ENCODE measurements around the gene PBXIP1. TPM values are rescaled to one million over a fixed set of nuclear protein-coding genes. Genes with fewer than 3 reads are reported as not detected.

Gene PBXIP1
- total RNA-seq, 1 experiment from 2014 or later: 11.3 TPM

DNA sequence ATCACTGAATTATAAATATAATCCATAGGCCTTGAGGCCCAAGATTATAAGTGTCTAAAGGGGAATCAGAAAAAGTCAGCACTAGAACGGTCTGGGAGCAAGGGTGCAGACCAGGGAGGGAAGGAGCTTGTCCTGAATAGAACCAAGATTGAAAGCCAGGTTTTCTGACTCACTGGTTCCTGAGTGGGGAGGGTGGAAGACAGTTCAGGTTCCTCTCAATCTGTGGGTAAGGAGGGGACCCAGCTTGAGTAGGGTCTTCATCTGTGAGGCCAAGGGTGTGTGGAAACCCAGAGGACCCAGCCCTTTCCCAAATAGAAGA lies 38.3 kb upstream of the PBXIP1 start:
- intact Hi-C loops (cut with micrococcal nuclease): no loop called here
- DNase-seq (ENCODE audit: unreplicated experiment): no peak
- ChIA-PET CTCF (interaction anchor here (0.6 to 9.4 kb wide), 14 partner anchors 9 to 500 kb away, joined by 3 to 118 read pairs (median 7); partner anchors contain the start of genes ADAM15, FLAD1, PYGO2 and SHC1), POLR2A (interaction anchor here (0.7 to 41.1 kb wide), 11 partner anchors 10 to 202 kb away, joined by 3 to 1917 read pairs (median 4); partner anchors contain the start of genes ADAM15, CKS1B, FLAD1 and PBXIP1)
- peaks cover 24% of the 10 kb centered on the region for H3K36me3 Mint-ChIP-seq (ENCODE audit: insufficient read depth, unreplicated experiment)
- peaks cover 34% of the 10 kb centered on the region for H3K4me1 Mint-ChIP-seq (ENCODE audit: insufficient read depth, unreplicated experiment)
- H3K9me3 Mint-ChIP-seq (ENCODE audit: unreplicated experiment): no peaks in the 10 kb centered on the region
- TF ChIP-seq, protein P1, sequence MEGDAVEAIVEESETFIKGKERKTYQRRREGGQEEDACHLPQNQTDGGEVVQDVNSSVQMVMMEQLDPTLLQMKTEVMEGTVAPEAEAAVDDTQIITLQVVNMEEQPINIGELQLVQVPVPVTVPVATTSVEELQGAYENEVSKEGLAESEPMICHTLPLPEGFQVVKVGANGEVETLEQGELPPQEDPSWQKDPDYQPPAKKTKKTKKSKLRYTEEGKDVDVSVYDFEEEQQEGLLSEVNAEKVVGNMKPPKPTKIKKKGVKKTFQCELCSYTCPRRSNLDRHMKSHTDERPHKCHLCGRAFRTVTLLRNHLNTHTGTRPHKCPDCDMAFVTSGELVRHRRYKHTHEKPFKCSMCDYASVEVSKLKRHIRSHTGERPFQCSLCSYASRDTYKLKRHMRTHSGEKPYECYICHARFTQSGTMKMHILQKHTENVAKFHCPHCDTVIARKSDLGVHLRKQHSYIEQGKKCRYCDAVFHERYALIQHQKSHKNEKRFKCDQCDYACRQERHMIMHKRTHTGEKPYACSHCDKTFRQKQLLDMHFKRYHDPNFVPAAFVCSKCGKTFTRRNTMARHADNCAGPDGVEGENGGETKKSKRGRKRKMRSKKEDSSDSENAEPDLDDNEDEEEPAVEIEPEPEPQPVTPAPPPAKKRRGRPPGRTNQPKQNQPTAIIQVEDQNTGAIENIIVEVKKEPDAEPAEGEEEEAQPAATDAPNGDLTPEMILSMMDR (IDR thresholded peaks at IDR 0.05; ENCODE audit: unreplicated experiment): no peak
- H3K4me3 Mint-ChIP-seq (ENCODE audit: unreplicated experiment): no peak overlapping the region
- H3K27me3 Mint-ChIP-seq (ENCODE audit: insufficient read depth, unreplicated experiment): no peaks in the 10 kb centered on the region
- no TSS peak for BruUV-seq (replicated peaks)
- H3K27ac Mint-ChIP-seq (ENCODE audit: low read depth, unreplicated experiment): peak overlapping the region; percentile 68

- intact Hi-C loops (cut with micrococcal nuclease): no loop called here
- Mint-ChIP-seq H3K27me3 (ENCODE audit: insufficient read depth, unreplicated experiment) (no peaks in the 10 kb centered on the region), H3K36me3 (ENCODE audit: insufficient read depth, unreplicated experiment) (peaks cover 29% of the 10 kb centered on the region), H3K9me3 (ENCODE audit: unreplicated experiment) (no peaks in the 10 kb centered on the region), H3K4me3 (ENCODE audit: unreplicated experiment) (no peak within 1 kb of the TSS), H3K27ac (ENCODE audit: low read depth, unreplicated experiment) (peak within 1 kb of the TSS; percentile 68), H3K4me1 (ENCODE audit: insufficient read depth, unreplicated experiment) (peaks cover 34% of the 10 kb centered on the region)
- CTCF ChIA-PET: interaction anchor here (0.6 to 9.4 kb wide), 18 partner anchors 8 to 511 kb away, joined by 3 to 118 read pairs (median 5); partner anchors contain the start of genes ADAM15, FLAD1, PYGO2 and SHC1
- no TSS peak for BruUV-seq (replicated peaks)
- TF ChIP-seq, protein P1 (IDR thresholded peaks at IDR 0.05; ENCODE audit: unreplicated experiment): no peak
- POLR2A ChIA-PET: interaction anchor here (0.6 to 41.1 kb wide), 12 partner anchors 11 to 155 kb away, joined by 3 to 1917 read pairs (median 4); partner anchors contain the start of genes ADAM15, CKS1B, FLAD1 and PBXIP1
- no peak for DNase-seq (ENCODE audit: unreplicated experiment)
Measured at GRCh38 chr1:154993572-154994268, 37.8 kb upstream of the PBXIP1 start, which contains the start of gene LENEP. Gene LENEP, plus strand, starts transcription at chr1:154993586. Its CDS starts 22 bp downstream, at chr1:154993608.

GRCh38 chr1:154992721-154993571 lies 37.0 kb upstream of the PBXIP1 start:
- Mint-ChIP-seq H3K27me3 (ENCODE audit: insufficient read depth, unreplicated experiment) (no peaks in the 10 kb centered on the region), H3K27ac (ENCODE audit: low read depth, unreplicated experiment) (peak overlapping the region; percentile 50), H3K36me3 (ENCODE audit: insufficient read depth, unreplicated experiment) (peaks cover 35% of the 10 kb centered on the region), H3K4me3 (ENCODE audit: unreplicated experiment) (no peak overlapping the region), H3K9me3 (ENCODE audit: unreplicated experiment) (no peaks in the 10 kb centered on the region), H3K4me1 (ENCODE audit: insufficient read depth, unreplicated experiment) (peaks cover 32% of the 10 kb centered on the region)
- TF ChIP-seq, protein P1 (IDR thresholded peaks at IDR 0.05; ENCODE audit: unreplicated experiment): no peak
- CTCF ChIA-PET: interaction anchor here (0.6 to 9.4 kb wide), 12 partner anchors 8 to 510 kb away, joined by 3 to 118 read pairs (median 5); partner anchors contain the start of genes ADAM15, FLAD1 and SHC1
- POLR2A ChIA-PET: interaction anchor here (0.6 to 41.1 kb wide), 8 partner anchors 8 to 156 kb away, joined by 3 to 1917 read pairs (median 4); partner anchors contain the start of genes CKS1B, FLAD1, PBXIP1 and PYGO2
- no TSS peak for BruUV-seq (replicated peaks)
- DNase-seq (ENCODE audit: unreplicated experiment): no peak
- intact Hi-C loops (cut with micrococcal nuclease): no loop called here
